GM10266 (cell line): ENCODE measurements around the gene LSAMP.

Experiments used
- DNase-seq: peaks from one replicate; pipeline ENCODE4 v3.0.0; 2012; ENCODE audit errors: extremely low spot score
- CTCF ChIP-seq: IDR thresholded peaks from 2 replicates; pipeline ENCODE4 v1.5.1; 2012; ENCODE audit warnings: mild to moderate bottlenecking, low read depth; ENCODE audit not compliant: control insufficient read depth, insufficient read depth; ENCODE audit errors: missing control alignments

Gene LSAMP

GRCh38 chr3:115860766-115861165, 584.5 kb downstream of the LSAMP start:
- TF ChIP-seq CTCF: no peak
- no peak for DNase-seq

GRCh38 chr3:115859002-115859807, 586.1 kb downstream of the LSAMP start:
- no peak for DNase-seq
- no peak for TF ChIP-seq CTCF

- no peak for DNase-seq
- TF ChIP-seq CTCF: no peak
Observed at GRCh38 chr3:115857518-115858136, 587.7 kb downstream of the LSAMP start.

- no peak for DNase-seq
- TF ChIP-seq CTCF: no peak
Observed at GRCh38 chr3:115855911-115856310, 589.4 kb downstream of the LSAMP start.

- TF ChIP-seq CTCF: no peak
- no peak for DNase-seq
Observed at GRCh38 chr3:115853104-115853503, 592.2 kb downstream of the LSAMP start.

- DNase-seq: no peak
- TF ChIP-seq CTCF: no peak
Observed at GRCh38 chr3:115852278-115852677, 593.0 kb downstream of the LSAMP start.

GRCh38 chr3:115851571-115851970, 593.7 kb downstream of the LSAMP start:
- no peak for DNase-seq
- TF ChIP-seq CTCF: no peak
